ENCODE data around the gene CTXND1.

The CTXND1 gene

DNA sequence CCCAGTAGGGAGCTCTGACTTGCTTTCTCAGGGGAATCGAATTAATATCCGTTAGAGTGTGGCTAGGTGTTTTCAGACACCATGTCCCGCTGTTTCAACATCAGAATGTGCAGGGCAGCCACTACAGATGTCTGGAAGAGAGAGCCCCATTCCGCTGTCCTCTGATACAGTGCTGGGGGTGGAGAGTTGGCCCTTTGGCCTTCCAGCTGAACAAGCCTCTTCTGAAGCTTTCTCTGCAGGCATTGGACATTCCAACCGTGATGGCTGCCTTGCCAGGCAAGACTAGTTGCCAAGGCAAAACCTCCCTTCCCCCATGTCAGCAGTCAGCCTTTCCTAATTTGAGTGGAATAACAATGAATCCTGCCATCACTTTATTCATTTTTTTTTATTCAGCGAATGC is 97.7 kb downstream of the CTXND1 start:
- H2AFZ ChIP-seq (ENCODE audit: low read length), result no peak overlapping the region
- no peaks in the 10 kb centered on the region for H3K27me3 ChIP-seq (replicated peaks; ENCODE audit: insufficient read depth, low read length)
- H3K36me3 ChIP-seq (replicated peaks; ENCODE audit: insufficient read depth, low read length), result no peaks in the 10 kb centered on the region
- H3K79me2 ChIP-seq (ENCODE audit: low read length), result peaks cover 20% of the 10 kb centered on the region
- no peak overlapping the region for H3K27ac ChIP-seq (ENCODE audit: low read length)
- no peak for DNase-seq
- no peaks in the 10 kb centered on the region for H3K9me2 ChIP-seq (replicated peaks; ENCODE audit: insufficient read depth, low read length)
- peak overlapping the region; percentile 89; the same call in 1 of the 2 replicates for H3K4me2 ChIP-seq (ENCODE audit: low read depth, low read length)
- no peak overlapping the region for H3K9ac ChIP-seq (ENCODE audit: low read length)
- TF ChIP-seq, protein P1, sequence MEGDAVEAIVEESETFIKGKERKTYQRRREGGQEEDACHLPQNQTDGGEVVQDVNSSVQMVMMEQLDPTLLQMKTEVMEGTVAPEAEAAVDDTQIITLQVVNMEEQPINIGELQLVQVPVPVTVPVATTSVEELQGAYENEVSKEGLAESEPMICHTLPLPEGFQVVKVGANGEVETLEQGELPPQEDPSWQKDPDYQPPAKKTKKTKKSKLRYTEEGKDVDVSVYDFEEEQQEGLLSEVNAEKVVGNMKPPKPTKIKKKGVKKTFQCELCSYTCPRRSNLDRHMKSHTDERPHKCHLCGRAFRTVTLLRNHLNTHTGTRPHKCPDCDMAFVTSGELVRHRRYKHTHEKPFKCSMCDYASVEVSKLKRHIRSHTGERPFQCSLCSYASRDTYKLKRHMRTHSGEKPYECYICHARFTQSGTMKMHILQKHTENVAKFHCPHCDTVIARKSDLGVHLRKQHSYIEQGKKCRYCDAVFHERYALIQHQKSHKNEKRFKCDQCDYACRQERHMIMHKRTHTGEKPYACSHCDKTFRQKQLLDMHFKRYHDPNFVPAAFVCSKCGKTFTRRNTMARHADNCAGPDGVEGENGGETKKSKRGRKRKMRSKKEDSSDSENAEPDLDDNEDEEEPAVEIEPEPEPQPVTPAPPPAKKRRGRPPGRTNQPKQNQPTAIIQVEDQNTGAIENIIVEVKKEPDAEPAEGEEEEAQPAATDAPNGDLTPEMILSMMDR (IDR thresholded peaks at IDR 0.05; ENCODE audit: low read length), result no peak
- TF ChIP-seq EZH2 (optimal IDR thresholded peaks at IDR 0.05; ENCODE audit: low read depth, low read length), result no peak
- TF ChIP-seq EZH2phosphoT487 (IDR thresholded peaks at IDR 0.05; ENCODE audit: low read length), result no peak
- H3F3A ChIP-seq (ENCODE audit: insufficient read depth, low read length), result peaks cover 7% of the 10 kb centered on the region; the same call in 1 of the 2 replicates
- peaks cover 9% of the 10 kb centered on the region for H3K4me1 ChIP-seq (ENCODE audit: low read length)
- no peaks in the 10 kb centered on the region for H3K9me3 ChIP-seq (replicated peaks; ENCODE audit: insufficient read depth, low read length)
- H4K20me1 ChIP-seq (ENCODE audit: insufficient read depth, low read length), result no peaks in the 10 kb centered on the region
- H3K4me3 ChIP-seq (ENCODE audit: low read length), result peak overlapping the region; percentile 90; the same call in 1 of the 2 replicates

DNA sequence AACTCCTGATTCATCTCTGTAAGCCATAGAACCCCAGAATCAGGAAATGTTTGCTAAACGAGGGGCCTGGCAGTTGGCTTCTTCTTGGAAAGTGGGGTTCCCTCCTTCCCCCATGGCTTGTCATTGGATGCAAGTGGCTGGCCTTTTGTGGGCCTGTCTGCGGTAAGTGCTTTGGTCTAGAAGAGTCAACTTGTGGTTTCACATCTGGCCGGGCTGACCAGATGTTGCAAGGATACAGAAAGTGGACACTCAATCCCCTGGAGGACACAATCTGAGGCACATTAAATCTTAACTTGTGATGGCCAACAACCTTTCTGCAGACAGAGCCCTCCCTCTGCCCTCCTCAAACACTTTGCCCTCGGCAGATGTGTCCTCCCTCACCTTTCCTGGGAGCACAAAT is 98.1 kb downstream of the CTXND1 start:
- H3F3A ChIP-seq (ENCODE audit: insufficient read depth, low read length), result peaks cover 7% of the 10 kb centered on the region; the same call in 1 of the 2 replicates
- H3K27ac ChIP-seq (ENCODE audit: low read length), result peak overlapping the region; percentile 64; the same call in 1 of the 2 replicates
- no peaks in the 10 kb centered on the region for H4K20me1 ChIP-seq (ENCODE audit: insufficient read depth, low read length)
- H3K4me1 ChIP-seq (ENCODE audit: low read length), result peaks cover 9% of the 10 kb centered on the region
- no peaks in the 10 kb centered on the region for H3K27me3 ChIP-seq (replicated peaks; ENCODE audit: insufficient read depth, low read length)
- no peaks in the 10 kb centered on the region for H3K9me2 ChIP-seq (replicated peaks; ENCODE audit: insufficient read depth, low read length)
- DNase-seq, result no peak
- peak overlapping the region; percentile 77 for H3K9ac ChIP-seq (ENCODE audit: low read length)
- H3K36me3 ChIP-seq (replicated peaks; ENCODE audit: insufficient read depth, low read length), result no peaks in the 10 kb centered on the region
- H3K4me2 ChIP-seq (ENCODE audit: low read depth, low read length), result peak overlapping the region; percentile 89
- peaks cover 20% of the 10 kb centered on the region for H3K79me2 ChIP-seq (ENCODE audit: low read length)
- H3K4me3 ChIP-seq (ENCODE audit: low read length), result peak overlapping the region; percentile 90
- H2AFZ ChIP-seq (ENCODE audit: low read length), result 0 out of 2 replicates have a peak overlapping the region, but pooled peaks have one; percentile 85
- no peaks in the 10 kb centered on the region for H3K9me3 ChIP-seq (replicated peaks; ENCODE audit: insufficient read depth, low read length)
- TF ChIP-seq EZH2 (optimal IDR thresholded peaks at IDR 0.05; ENCODE audit: low read depth, low read length), result no peak
- TF ChIP-seq EZH2phosphoT487 (IDR thresholded peaks at IDR 0.05; ENCODE audit: low read length), result no peak
- TF ChIP-seq, protein P1 (IDR thresholded peaks at IDR 0.05; ENCODE audit: low read length), result no peak

DNA sequence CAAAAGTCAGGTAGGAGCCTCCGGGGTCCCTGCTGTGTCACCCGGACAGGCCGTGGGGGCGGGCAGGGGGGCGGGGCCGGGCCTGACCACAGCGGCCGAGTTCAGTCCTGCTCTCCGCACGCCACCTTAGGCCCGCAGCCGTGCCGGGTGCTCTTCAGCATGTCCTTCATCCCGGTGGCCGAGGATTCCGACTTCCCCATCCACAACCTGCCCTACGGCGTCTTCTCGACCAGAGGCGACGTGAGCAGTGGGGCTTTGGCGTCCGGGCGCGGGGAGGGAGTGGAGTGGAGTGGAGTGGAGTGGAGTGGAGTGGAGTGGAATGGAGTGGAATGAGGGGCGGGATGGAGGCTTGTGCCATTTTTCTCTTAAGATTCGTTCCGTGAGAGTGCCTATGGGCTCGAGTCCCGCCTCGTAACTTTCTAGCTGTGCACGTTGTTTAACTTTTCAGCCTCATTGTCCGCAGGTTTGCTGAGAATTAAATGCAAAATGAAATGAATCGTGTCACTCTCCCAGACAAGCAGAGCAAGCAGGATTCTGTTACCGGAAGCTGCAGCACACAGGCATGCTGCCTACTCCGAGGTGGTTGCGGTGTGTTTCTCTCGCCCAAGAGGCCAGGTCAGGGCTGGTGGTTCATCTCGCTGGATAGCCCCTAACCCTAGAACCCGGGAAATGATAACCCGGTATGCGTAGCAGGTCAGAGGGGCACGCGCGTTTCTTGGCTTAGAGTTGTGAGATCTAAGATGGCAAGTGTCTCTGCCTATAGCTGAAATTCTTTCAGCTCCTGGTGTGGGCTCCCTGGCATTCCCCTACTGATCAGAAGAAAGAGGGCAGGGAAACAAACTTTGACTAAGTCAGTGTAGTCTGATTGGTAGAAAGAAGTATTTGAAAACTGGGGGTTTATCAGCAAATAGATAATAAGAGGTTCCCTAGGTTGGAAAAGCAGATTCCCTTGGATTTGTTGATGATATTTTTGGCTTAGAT is 98.8 kb downstream of the CTXND1 start, which contains the start of gene FAH:
Gene FAH, plus strand, starts transcription at position 104 of the 981 bp plus-strand sequence. Its CDS starts 56 bp downstream, at position 160.
- TF ChIP-seq EZH2phosphoT487 (IDR thresholded peaks at IDR 0.05; ENCODE audit: low read length) (no peak), EZH2 (optimal IDR thresholded peaks at IDR 0.05; ENCODE audit: low read depth, low read length) (no peak)
- TF ChIP-seq, protein P1 (IDR thresholded peaks at IDR 0.05; ENCODE audit: low read length), result no peak
- H3K9ac ChIP-seq (ENCODE audit: low read length), result peak within 1 kb of the TSS; percentile 77
- H3K36me3 ChIP-seq (replicated peaks; ENCODE audit: insufficient read depth, low read length), result no peaks in the 10 kb centered on the region
- peaks cover 20% of the 10 kb centered on the region for H3K79me2 ChIP-seq (ENCODE audit: low read length)
- H3K9me2 ChIP-seq (replicated peaks; ENCODE audit: insufficient read depth, low read length), result no peaks in the 10 kb centered on the region
- H4K20me1 ChIP-seq (ENCODE audit: insufficient read depth, low read length), result no peaks in the 10 kb centered on the region
- H3F3A ChIP-seq (ENCODE audit: insufficient read depth, low read length), result peaks cover 7% of the 10 kb centered on the region; the same call in 1 of the 2 replicates
- peak within 1 kb of the TSS; percentile 90 for H3K4me3 ChIP-seq (ENCODE audit: low read length)
- no peaks in the 10 kb centered on the region for H3K27me3 ChIP-seq (replicated peaks; ENCODE audit: insufficient read depth, low read length)
- H3K4me1 ChIP-seq (ENCODE audit: low read length), result peaks cover 9% of the 10 kb centered on the region
- H2AFZ ChIP-seq (ENCODE audit: low read length), result peak within 1 kb of the TSS; percentile 89
- H3K27ac ChIP-seq (ENCODE audit: low read length), result peak within 1 kb of the TSS; percentile 64
- H3K9me3 ChIP-seq (replicated peaks; ENCODE audit: insufficient read depth, low read length), result no peaks in the 10 kb centered on the region
- peak; percentile 72 for DNase-seq
- H3K4me2 ChIP-seq (ENCODE audit: low read depth, low read length), result peak within 1 kb of the TSS; percentile 89
